Loucy (cell line): ENCODE data around the gene VAT1L.

ENCODE experiments used
- H2AFZ ChIP-seq: fragments of 200-600 bp; sonication (generic); 2 replicates; pipeline ENCODE4 v1.6.0; 2016; ENCODE audit warnings: antibody characterized with exemption, mild to moderate bottlenecking, low read length, moderate library complexity
- H3F3A ChIP-seq: fragments of 200-600 bp; 2 replicates; pipeline ENCODE4 v1.6.0; 2016; ENCODE audit warnings: antibody characterized with exemption, low read depth, mild to moderate bottlenecking
- H3K27me3 ChIP-seq: fragments of 200-600 bp; sonication (generic); 2 replicates; pipeline ENCODE4 v1.6.1; 2014; ENCODE audit warnings: low read length, mild to moderate bottlenecking; ENCODE audit not compliant: insufficient read depth, poor library complexity, severe bottlenecking
- H3K36me3 ChIP-seq: fragments of 200-600 bp; sonication (generic); 2 replicates; pipeline ENCODE4 v1.6.1; 2016; ENCODE audit warnings: low read length; ENCODE audit not compliant: insufficient read depth
- H3K4me1 ChIP-seq: fragments of 200-600 bp; sonication (generic); 2 replicates; pipeline ENCODE4 v1.5.1; 2014; ENCODE audit warnings: low read length, mild to moderate bottlenecking; ENCODE audit not compliant: insufficient read depth, poor library complexity, severe bottlenecking
- H3K4me2 ChIP-seq: fragments of 200-600 bp; sonication (generic); 2 replicates; pipeline ENCODE4 v1.6.0; 2014; ENCODE audit warnings: antibody characterized with exemption, low read length, low read depth, mild to moderate bottlenecking; ENCODE audit not compliant: poor library complexity, severe bottlenecking
- H3K4me3 ChIP-seq: fragments of 200-600 bp; sonication (generic); 2 replicates; pipeline ENCODE4 v1.5.1; 2014; ENCODE audit warnings: low read length, mild to moderate bottlenecking, mixed read lengths; ENCODE audit not compliant: poor library complexity, severe bottlenecking
- H3K79me2 ChIP-seq: fragments of 200-600 bp; sonication (generic); 2 replicates; pipeline ENCODE4 v1.6.1; 2014; ENCODE audit warnings: low read length; ENCODE audit not compliant: insufficient read depth
- H3K9ac ChIP-seq: fragments of 200-600 bp; sonication (generic); 2 replicates; pipeline ENCODE4 v1.6.0; 2014; ENCODE audit warnings: mild to moderate bottlenecking, low read depth, low read length, moderate library complexity; ENCODE audit not compliant: poor library complexity, severe bottlenecking
- H3K9me2 ChIP-seq: fragments of 200-600 bp; sonication (generic); replicated peaks from 2 replicates; pipeline ENCODE4 v1.6.1; 2016; ENCODE audit warnings: low read depth, low read length, mixed read lengths
- H3K9me3 ChIP-seq: fragments of 200-600 bp; sonication (generic); 2 replicates; pipeline ENCODE4 v1.6.1; 2014; ENCODE audit warnings: mild to moderate bottlenecking, antibody characterized with exemption, low read length, low read depth; ENCODE audit not compliant: insufficient read depth
- H4K20me1 ChIP-seq: fragments of 200-600 bp; sonication (generic); 2 replicates; pipeline ENCODE4 v1.6.0; 2014; ENCODE audit warnings: antibody characterized with exemption, low read length, mild to moderate bottlenecking; ENCODE audit not compliant: insufficient read depth, poor library complexity, severe bottlenecking
- EZH2phosphoT487 ChIP-seq: fragments of 200-600 bp; IDR thresholded peaks from 2 replicates; pipeline ENCODE4 v1.6.1; 2018; ENCODE audit warnings: antibody characterized with exemption, mild to moderate bottlenecking, moderate library complexity, borderline replicate concordance
- TF ChIP-seq, protein P1 (sequence below): fragments of 200-600 bp; sonication (generic); conservative IDR thresholded peaks from 2 replicates; pipeline ENCODE4 v1.5.1; 2014; ENCODE audit warnings: mild to moderate bottlenecking, antibody characterized with exemption, low read length

The VAT1L gene

DNA sequence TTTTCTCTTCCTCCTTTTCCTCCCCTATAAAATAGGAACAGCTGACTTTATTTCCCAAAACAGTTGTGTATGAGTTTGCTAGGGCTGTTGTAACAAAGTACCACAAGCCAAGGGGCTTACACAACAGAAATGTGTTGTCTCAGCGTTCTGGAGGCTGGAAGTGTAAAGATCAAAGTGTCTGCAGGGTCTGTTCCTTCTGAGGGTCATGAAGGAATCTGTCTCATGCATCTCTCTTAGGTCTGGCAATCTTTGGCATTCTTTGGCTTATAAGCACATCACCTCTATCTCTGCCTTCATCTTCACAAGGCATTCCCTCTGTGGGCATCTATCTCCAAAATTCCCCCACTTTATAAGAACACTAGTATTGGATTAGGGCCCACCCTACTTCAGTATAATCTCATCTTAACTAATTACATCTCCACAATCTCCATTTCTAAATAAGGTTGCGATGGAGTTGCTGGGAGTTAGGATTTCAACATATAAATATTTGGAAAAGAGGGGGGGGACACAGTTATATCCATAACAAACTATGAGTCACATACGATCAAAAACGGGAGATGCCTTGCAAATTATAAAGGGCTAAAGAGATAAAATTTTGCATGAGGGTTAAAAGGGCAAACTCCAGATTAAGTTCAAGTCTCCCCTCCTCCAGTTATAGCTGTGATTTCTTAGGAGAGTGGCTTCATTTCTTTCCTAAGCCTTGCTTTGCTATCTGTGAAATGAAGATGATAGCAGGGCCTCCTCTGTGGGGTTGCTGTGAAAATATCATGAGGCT is 109.7 kb downstream of the VAT1L start:
- H3K4me1 ChIP-seq = no peaks in the 10 kb centered on the region
- H3K79me2 ChIP-seq = no peaks in the 10 kb centered on the region
- no peak for TF ChIP-seq EZH2phosphoT487
- TF ChIP-seq, protein P1, sequence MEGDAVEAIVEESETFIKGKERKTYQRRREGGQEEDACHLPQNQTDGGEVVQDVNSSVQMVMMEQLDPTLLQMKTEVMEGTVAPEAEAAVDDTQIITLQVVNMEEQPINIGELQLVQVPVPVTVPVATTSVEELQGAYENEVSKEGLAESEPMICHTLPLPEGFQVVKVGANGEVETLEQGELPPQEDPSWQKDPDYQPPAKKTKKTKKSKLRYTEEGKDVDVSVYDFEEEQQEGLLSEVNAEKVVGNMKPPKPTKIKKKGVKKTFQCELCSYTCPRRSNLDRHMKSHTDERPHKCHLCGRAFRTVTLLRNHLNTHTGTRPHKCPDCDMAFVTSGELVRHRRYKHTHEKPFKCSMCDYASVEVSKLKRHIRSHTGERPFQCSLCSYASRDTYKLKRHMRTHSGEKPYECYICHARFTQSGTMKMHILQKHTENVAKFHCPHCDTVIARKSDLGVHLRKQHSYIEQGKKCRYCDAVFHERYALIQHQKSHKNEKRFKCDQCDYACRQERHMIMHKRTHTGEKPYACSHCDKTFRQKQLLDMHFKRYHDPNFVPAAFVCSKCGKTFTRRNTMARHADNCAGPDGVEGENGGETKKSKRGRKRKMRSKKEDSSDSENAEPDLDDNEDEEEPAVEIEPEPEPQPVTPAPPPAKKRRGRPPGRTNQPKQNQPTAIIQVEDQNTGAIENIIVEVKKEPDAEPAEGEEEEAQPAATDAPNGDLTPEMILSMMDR = no peak
- H3K9me2 ChIP-seq = no peaks in the 10 kb centered on the region
- no peak overlapping the region for H3K4me2 ChIP-seq
- no peaks in the 10 kb centered on the region for H3K9me3 ChIP-seq
- H4K20me1 ChIP-seq = no peaks in the 10 kb centered on the region
- no peaks in the 10 kb centered on the region for H3K27me3 ChIP-seq
- H3K9ac ChIP-seq = no peak overlapping the region
- no peaks in the 10 kb centered on the region for H3K36me3 ChIP-seq
- H2AFZ ChIP-seq = no peak overlapping the region
- no peak overlapping the region for H3K4me3 ChIP-seq
- H3F3A ChIP-seq = no peaks in the 10 kb centered on the region

DNA sequence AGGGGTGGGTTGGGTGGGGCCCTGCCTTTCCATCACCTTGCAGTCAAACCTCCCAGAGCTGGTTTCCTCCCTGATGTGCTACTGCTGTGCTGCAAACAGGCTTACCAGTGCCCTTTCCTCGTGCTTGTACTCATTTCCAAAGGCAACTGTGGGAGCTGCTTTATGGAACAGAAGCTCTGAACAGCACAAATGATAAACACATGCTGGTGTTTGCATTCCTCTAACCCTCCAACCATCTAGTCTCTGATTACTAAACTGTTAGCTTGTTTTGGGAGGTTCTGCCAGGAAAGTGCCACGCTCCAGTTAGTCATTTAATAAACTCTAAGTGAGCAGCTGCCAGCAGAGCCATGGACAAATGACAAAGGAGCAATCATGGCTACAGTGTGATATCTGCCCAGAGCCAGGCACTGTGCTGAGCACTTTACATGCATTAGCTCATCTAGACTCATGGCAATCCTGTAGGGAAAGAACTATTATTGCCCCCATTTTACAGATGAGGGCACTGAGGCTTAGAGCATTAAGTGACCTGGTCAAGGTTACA is 110.4 kb downstream of the VAT1L start:
- no peak overlapping the region for H3K4me3 ChIP-seq
- no peaks in the 10 kb centered on the region for H3K79me2 ChIP-seq
- no peaks in the 10 kb centered on the region for H3K9me3 ChIP-seq
- H3K4me1 ChIP-seq = no peaks in the 10 kb centered on the region
- H3K36me3 ChIP-seq = no peaks in the 10 kb centered on the region
- TF ChIP-seq, protein P1 = no peak
- no peak for TF ChIP-seq EZH2phosphoT487
- H4K20me1 ChIP-seq = no peaks in the 10 kb centered on the region
- H3K9me2 ChIP-seq = no peaks in the 10 kb centered on the region
- H2AFZ ChIP-seq = no peak overlapping the region
- no peaks in the 10 kb centered on the region for H3F3A ChIP-seq
- H3K27me3 ChIP-seq = no peaks in the 10 kb centered on the region
- no peak overlapping the region for H3K9ac ChIP-seq
- H3K4me2 ChIP-seq = no peak overlapping the region

DNA sequence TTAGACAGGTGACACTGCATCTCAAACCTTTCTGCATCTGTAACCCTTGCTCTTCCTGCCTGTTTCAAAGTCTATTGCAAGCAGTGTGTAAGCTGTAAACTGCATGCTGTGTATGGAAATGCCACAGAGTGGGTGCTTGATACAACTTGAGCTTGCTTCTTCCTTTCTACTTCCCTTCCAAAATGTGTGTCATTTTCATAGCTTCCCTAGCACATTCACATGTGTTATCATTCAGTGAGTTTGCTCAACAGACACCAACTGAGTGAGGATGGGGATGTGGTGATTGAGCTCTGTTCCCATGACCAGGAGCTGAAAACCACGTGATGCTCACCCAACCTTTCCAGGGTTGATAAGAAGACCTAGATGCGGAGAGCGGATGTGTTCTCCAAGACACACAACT is 111.1 kb downstream of the VAT1L start:
- Histone ChIP-seq H4K20me1 (no peaks in the 10 kb centered on the region), H2AFZ (no peak overlapping the region), H3K4me3 (no peak overlapping the region), H3K27me3 (no peaks in the 10 kb centered on the region), H3K4me2 (no peak overlapping the region), H3K9ac (no peak overlapping the region), H3K9me2 (no peaks in the 10 kb centered on the region), H3K4me1 (no peaks in the 10 kb centered on the region), H3K79me2 (no peaks in the 10 kb centered on the region), H3K36me3 (no peaks in the 10 kb centered on the region), H3K9me3 (no peaks in the 10 kb centered on the region), H3F3A (no peaks in the 10 kb centered on the region)
- TF ChIP-seq EZH2phosphoT487 = no peak
- TF ChIP-seq, protein P1 = no peak
